WTC11 (cell line): ENCODE measurements around the gene PDXK.

Experiments used
- CTCF ChIP-seq: fragments of 200-600 bp; IDR thresholded peaks from 2 replicates; pipeline ENCODE4 v1.8.0; 2022; ENCODE audit warnings: antibody characterized with exemption
- ESRRA ChIP-seq: sonication (generic); formaldehyde crosslinking; IDR thresholded peaks from 2 replicates; pipeline ENCODE4 v1.8.1; 2022; ENCODE audit warnings: mild to moderate bottlenecking, missing genetic modification reagents, borderline replicate concordance
- JUN ChIP-seq: sonication (generic); formaldehyde crosslinking; IDR thresholded peaks from 2 replicates; pipeline ENCODE4 v1.8.0; 2023; ENCODE audit warnings: mild to moderate bottlenecking, missing genetic modification reagents
- NR3C1 ChIP-seq: sonication (generic); formaldehyde crosslinking; conservative IDR thresholded peaks from 2 replicates; pipeline ENCODE4 v1.8.1; 2023; ENCODE audit warnings: low read depth, mild to moderate bottlenecking, missing genetic modification reagents
- TEAD4 ChIP-seq: sonication (generic); formaldehyde crosslinking; IDR thresholded peaks from 2 replicates; pipeline ENCODE4 v1.8.0; 2022; ENCODE audit warnings: mild to moderate bottlenecking, missing genetic modification reagents
- ZNF121 ChIP-seq: sonication (generic); formaldehyde crosslinking; IDR thresholded peaks from 2 replicates; pipeline ENCODE4 v1.8.0; 2023; ENCODE audit warnings: missing genetic modification reagents
- TF ChIP-seq, protein P1 (sequence below): sonication (generic); formaldehyde crosslinking; IDR thresholded peaks from 2 replicates; pipeline ENCODE4 v1.8.1; 2022; ENCODE audit warnings: missing genetic modification reagents, borderline replicate concordance
- TF ChIP-seq, protein P2 (sequence below): sonication (generic); formaldehyde crosslinking; IDR thresholded peaks from 2 replicates; pipeline ENCODE4 v1.8.0; 2023; ENCODE audit warnings: missing genetic modification reagents
- TF ChIP-seq, protein P3 (sequence below): sonication (generic); formaldehyde crosslinking; IDR thresholded peaks from 2 replicates; pipeline ENCODE4 v1.8.1; 2022; ENCODE audit warnings: low read depth, mild to moderate bottlenecking, moderate library complexity, missing genetic modification reagents, borderline replicate concordance

DNA sequence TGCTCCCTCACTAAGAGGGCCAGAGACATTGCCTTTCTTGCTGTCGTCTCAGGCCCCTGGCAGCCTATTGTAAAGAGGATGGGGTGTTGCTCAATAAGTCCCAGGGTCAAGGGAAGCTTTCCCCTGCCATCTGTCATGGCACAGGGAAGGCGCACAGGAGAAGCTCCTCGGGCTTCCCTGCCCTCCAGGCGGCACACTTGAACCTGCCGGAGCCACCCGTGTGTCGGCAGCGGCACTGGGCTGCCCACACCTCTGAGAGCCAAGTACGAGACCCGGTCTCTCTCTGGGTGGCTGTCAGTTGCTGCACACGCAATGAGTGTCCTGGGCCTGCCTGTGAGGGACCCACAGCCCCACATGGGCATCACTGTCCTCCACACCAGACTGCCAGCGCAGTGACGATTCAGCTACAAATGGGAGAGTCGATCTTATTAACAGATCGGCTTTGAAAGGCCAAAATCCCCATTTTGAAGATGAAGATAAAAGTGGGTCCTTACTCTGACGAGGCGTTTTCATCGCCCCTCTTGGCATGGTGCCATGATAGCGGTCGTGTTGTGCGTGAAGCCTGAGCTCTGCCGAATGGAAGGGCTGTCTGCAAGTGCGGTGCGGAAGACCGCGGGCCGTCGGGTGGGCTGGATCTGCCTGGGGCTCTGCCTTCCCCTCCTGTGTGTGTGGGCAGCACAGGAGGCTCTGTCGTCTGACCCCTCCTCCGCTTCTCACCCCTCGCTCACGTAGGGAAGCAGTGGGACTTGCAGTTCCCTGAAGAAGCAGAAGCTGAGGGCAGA, 29.2 kb upstream of the PDXK start:
- TF ChIP-seq, protein P1, sequence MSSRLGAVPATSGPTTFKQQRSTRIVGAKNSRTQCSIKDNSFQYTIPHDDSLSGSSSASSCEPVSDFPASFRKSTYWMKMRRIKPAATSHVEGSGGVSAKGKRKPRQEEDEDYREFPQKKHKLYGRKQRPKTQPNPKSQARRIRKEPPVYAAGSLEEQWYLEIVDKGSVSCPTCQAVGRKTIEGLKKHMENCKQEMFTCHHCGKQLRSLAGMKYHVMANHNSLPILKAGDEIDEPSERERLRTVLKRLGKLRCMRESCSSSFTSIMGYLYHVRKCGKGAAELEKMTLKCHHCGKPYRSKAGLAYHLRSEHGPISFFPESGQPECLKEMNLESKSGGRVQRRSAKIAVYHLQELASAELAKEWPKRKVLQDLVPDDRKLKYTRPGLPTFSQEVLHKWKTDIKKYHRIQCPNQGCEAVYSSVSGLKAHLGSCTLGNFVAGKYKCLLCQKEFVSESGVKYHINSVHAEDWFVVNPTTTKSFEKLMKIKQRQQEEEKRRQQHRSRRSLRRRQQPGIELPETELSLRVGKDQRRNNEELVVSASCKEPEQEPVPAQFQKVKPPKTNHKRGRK = no peak
- TF ChIP-seq, protein P2, sequence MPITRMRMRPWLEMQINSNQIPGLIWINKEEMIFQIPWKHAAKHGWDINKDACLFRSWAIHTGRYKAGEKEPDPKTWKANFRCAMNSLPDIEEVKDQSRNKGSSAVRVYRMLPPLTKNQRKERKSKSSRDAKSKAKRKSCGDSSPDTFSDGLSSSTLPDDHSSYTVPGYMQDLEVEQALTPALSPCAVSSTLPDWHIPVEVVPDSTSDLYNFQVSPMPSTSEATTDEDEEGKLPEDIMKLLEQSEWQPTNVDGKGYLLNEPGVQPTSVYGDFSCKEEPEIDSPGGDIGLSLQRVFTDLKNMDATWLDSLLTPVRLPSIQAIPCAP (CRISPR knock-in tag) = no peak
- TF ChIP-seq TEAD4 (no peak), CTCF (no peak), JUN (CRISPR knock-in tag) (no peak), ESRRA (CRISPR knock-in tag) (no peak), NR3C1 (CRISPR knock-in tag) (no peak), ZNF121 (CRISPR knock-in tag) (no peak)
- TF ChIP-seq, protein P3, sequence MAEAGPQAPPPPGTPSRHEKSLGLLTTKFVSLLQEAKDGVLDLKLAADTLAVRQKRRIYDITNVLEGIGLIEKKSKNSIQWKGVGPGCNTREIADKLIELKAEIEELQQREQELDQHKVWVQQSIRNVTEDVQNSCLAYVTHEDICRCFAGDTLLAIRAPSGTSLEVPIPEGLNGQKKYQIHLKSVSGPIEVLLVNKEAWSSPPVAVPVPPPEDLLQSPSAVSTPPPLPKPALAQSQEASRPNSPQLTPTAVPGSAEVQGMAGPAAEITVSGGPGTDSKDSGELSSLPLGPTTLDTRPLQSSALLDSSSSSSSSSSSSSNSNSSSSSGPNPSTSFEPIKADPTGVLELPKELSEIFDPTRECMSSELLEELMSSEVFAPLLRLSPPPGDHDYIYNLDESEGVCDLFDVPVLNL (CRISPR knock-in tag) = no peak
